Endodermal cell (in vitro differentiated cells): ENCODE results near the gene CCHCR1. TPM values are rescaled to one million over a fixed set of nuclear protein-coding genes. Genes with fewer than 3 reads are reported as not detected.

Experiments used
- DNase-seq: peaks from one replicate; pipeline ENCODE4 v3.0.0-alpha.2; 2017
- H3K27ac ChIP-seq: 2 replicates; pipeline ENCODE4 v1.5.1; 2013; ENCODE audit warnings: mild to moderate bottlenecking, low read depth, low read length, moderate library complexity
- H3K27me3 ChIP-seq: 2 replicates; pipeline ENCODE4 v1.6.1; 2013; ENCODE audit warnings: mild to moderate bottlenecking, low read length, moderate library complexity; ENCODE audit not compliant: insufficient read depth, control insufficient read depth, poor library complexity, severe bottlenecking
- H3K36me3 ChIP-seq: 2 replicates; pipeline ENCODE4 v1.7.0; 2013; ENCODE audit warnings: mild to moderate bottlenecking, low read length, moderate library complexity; ENCODE audit not compliant: control insufficient read depth, insufficient read depth
- H3K4me1 ChIP-seq: one replicate; pipeline ENCODE4 v1.7.0; 2013; ENCODE audit warnings: low read length; ENCODE audit not compliant: control insufficient read depth, insufficient read depth
- H3K4me3 ChIP-seq: 2 replicates; pipeline ENCODE4 v1.5.1; 2013; ENCODE audit warnings: mild to moderate bottlenecking, low read length, moderate library complexity
- H3K9ac ChIP-seq: 2 replicates; pipeline ENCODE4 v1.6.1; 2013; ENCODE audit warnings: mild to moderate bottlenecking, low read length, moderate library complexity; ENCODE audit not compliant: poor library complexity, severe bottlenecking; ENCODE audit errors: extremely low read depth
- H3K9me3 ChIP-seq: 2 replicates; pipeline ENCODE4 v1.6.1; 2013; ENCODE audit warnings: mild to moderate bottlenecking, low read length, moderate library complexity; ENCODE audit not compliant: control insufficient read depth
- H3K27ac Mint-ChIP-seq: 2 replicates; pipeline ENCODE4 v1.8.0; 2020; ENCODE audit warnings: mixed read lengths
- H3K27me3 Mint-ChIP-seq: 2 replicates; pipeline ENCODE4 v1.8.0; 2021; ENCODE audit warnings: mild to moderate bottlenecking, mixed read lengths; ENCODE audit not compliant: insufficient read depth
- H3K36me3 Mint-ChIP-seq: 2 replicates; pipeline ENCODE4 v1.8.0; 2020; ENCODE audit warnings: low read depth, mixed read lengths
- H3K4me1 Mint-ChIP-seq: 2 replicates; pipeline ENCODE4 v1.8.0; 2020; ENCODE audit warnings: mixed read lengths
- H3K4me3 Mint-ChIP-seq: 2 replicates; pipeline ENCODE4 v1.8.0; 2020; ENCODE audit warnings: mild to moderate bottlenecking, moderate library complexity, mixed read lengths
- H3K9me3 Mint-ChIP-seq: 2 replicates; pipeline ENCODE4 v1.8.0; 2020; ENCODE audit warnings: mild to moderate bottlenecking, mixed read lengths
- WGBS, 2 experiments: methylation state at CpG; one replicate each; pipeline versions ENCODE4 v1.1.5 to v1.1.7; 2013; ENCODE audit warnings: missing lambda C conversion rate in 2 of 2, mixed read lengths in 1 of 2; ENCODE audit not compliant: insufficient coverage in 1 of 2, insufficient read length in 1 of 2; 5-methylcytosine and 5-hydroxymethylcytosine counted together
- total RNA-seq, 2 donors: library from RNA; stranded (reverse); fragmentation: NEBNext Ultra II Directional in 1 of 2; extraction: Animal tissue kit (Norgen Biotek cat#: 25700) in 1 of 2; gene quantifications; 2 replicates in 1 of 2; 3 replicates in 1 of 2; pipeline ENCODE4 v1.2.1, GENCODE V29; 2021
- TF ChIP-seq, protein P1 (sequence below): fragments of 200-600 bp; sonication (generic); conservative IDR thresholded peaks from 2 replicates; pipeline ENCODE4 v1.5.0; 2021; ENCODE audit warnings: antibody characterized with exemption, mild to moderate bottlenecking

CCHCR1 gene
- total RNA-seq, 2 donors from 2014 or later: 56.5 to 73.6 TPM

DNA sequence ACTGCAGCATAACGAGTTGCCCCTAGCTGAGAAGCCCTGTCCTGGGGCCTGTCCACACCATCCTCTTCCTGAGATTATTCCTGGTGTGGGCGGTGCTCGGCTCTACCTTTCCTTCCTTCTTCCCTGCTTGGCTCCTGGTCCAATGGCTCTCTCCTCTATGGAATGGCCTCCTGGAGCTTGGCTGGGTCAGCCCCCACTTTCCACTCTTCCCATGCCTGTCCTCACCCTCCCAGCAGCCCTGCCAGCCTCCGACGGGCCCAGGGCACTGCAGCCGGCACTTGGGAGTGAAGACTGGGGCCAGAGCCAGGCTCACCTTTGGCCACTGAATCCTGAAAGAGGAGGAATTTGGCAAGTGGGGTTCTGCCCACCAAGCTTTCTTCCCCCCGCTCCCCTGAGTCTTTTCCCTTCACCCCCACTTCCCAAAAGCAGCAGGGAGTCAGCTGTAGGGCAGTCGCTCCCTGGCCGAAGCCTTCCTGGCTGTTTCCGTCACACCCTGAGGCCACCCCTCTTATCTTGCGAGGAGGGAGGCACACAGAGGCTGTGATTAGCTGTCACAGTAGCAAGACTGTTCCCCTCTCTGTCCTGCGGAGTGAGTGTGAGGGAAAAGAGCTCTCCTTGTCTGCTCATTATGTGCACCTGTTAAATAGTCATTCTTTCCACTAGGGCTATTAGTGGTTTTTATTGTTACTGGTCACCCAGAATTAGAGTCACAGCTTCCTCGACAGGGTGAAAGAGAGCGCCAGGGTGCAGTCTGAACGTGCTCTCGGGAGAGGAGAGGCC, 31.0 kb downstream of the CCHCR1 start:
- H3K4me1 Mint-ChIP-seq: peaks cover 43% of the 10 kb centered on the region
- Histone ChIP-seq H3K36me3 (no peaks in the 10 kb centered on the region), H3K27me3 (no peaks in the 10 kb centered on the region), H3K9me3 (no peaks in the 10 kb centered on the region), H3K4me1 (peaks cover 19% of the 10 kb centered on the region), H3K27ac (no peak overlapping the region), H3K4me3 (no peak overlapping the region), H3K9ac (no peak overlapping the region)
- TF ChIP-seq, protein P1, sequence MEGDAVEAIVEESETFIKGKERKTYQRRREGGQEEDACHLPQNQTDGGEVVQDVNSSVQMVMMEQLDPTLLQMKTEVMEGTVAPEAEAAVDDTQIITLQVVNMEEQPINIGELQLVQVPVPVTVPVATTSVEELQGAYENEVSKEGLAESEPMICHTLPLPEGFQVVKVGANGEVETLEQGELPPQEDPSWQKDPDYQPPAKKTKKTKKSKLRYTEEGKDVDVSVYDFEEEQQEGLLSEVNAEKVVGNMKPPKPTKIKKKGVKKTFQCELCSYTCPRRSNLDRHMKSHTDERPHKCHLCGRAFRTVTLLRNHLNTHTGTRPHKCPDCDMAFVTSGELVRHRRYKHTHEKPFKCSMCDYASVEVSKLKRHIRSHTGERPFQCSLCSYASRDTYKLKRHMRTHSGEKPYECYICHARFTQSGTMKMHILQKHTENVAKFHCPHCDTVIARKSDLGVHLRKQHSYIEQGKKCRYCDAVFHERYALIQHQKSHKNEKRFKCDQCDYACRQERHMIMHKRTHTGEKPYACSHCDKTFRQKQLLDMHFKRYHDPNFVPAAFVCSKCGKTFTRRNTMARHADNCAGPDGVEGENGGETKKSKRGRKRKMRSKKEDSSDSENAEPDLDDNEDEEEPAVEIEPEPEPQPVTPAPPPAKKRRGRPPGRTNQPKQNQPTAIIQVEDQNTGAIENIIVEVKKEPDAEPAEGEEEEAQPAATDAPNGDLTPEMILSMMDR: no peak
- WGBS, 2 experiments: 81 to 85% methylated on average over 13 to 15 of the region's 16 CpGs
- DNase-seq: peak; percentile 71
- H3K9me3 Mint-ChIP-seq: no peaks in the 10 kb centered on the region
- no peak overlapping the region for H3K27ac Mint-ChIP-seq
- H3K4me3 Mint-ChIP-seq: no peak overlapping the region
- no peaks in the 10 kb centered on the region for H3K36me3 Mint-ChIP-seq
- peaks cover 4% of the 10 kb centered on the region for H3K27me3 Mint-ChIP-seq

DNA sequence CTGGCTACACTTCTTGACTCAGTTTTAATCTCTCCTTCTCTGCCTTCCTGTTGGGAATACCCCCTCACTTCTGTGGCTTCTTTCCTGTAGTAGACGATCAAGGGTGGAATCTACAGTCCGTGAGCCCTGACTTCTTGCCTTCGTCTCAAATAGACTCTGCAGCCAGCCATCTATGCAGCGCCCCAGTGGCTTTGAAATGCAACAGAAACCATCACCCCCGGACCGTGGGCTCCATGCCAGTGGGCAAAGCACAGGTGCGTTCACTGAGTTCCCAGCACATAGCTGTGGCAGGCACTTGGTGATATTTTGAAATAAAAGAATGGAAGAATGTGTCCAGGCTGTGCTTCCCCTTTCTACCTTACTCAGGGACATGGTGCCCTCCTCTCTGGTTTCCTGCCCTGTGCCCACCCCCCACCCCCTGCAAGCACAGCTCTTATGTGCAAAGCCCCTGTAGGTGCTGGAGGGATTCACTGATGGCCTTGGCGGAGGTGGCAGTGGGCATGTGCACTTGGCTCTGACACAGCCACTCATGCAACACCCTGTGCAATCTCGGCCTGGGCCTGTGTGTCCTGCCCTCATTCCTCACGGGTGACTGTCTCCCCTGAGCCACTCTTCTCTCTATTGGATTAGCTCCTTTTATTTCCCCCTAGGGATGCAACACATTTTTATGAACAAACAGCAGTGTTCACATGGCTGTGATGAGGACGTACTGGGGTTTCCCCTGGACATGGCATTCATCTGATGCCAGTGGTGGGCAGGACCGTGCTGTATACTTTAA, 31.8 kb downstream of the CCHCR1 start:
- Mint-ChIP-seq H3K27me3 (peaks cover 4% of the 10 kb centered on the region), H3K9me3 (no peaks in the 10 kb centered on the region), H3K36me3 (no peaks in the 10 kb centered on the region), H3K4me1 (peaks cover 42% of the 10 kb centered on the region), H3K27ac (no peak overlapping the region), H3K4me3 (no peak overlapping the region)
- peaks cover 19% of the 10 kb centered on the region for H3K4me1 ChIP-seq
- WGBS, 2 experiments: 93 to 95% methylated on average over 10 to 12 of the region's 12 CpGs
- H3K27me3 ChIP-seq: no peaks in the 10 kb centered on the region
- no peak overlapping the region for H3K27ac ChIP-seq
- TF ChIP-seq, protein P1: no peak
- no peak for DNase-seq
- no peaks in the 10 kb centered on the region for H3K36me3 ChIP-seq
- no peak overlapping the region for H3K9ac ChIP-seq
- no peaks in the 10 kb centered on the region for H3K9me3 ChIP-seq
- H3K4me3 ChIP-seq: no peak overlapping the region

DNA sequence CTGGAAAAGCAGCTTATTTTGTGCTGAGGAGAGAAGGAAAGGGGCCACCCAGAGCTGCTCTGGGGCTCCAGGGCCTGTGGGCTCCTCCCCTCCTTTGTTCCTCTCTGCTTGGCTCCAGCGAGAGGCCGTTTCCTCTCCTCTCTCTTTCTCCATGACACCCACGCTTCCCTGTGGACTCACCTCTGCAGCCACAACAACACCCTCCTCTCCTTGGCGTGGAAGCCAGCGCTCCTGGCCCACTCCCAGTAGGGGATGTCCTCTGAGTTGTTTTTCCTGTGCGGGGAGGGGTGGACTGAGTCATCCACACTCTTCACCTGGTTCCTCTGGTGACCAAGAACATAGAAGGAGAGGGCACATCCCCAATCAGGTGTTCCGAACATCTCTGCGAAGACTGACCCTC, 32.4 kb downstream of the CCHCR1 start:
- peaks cover 42% of the 10 kb centered on the region for H3K4me1 Mint-ChIP-seq
- H3K9me3 Mint-ChIP-seq: no peaks in the 10 kb centered on the region
- Histone ChIP-seq H3K27ac (no peak overlapping the region), H3K36me3 (no peaks in the 10 kb centered on the region), H3K4me3 (no peak overlapping the region), H3K4me1 (peaks cover 19% of the 10 kb centered on the region), H3K27me3 (no peaks in the 10 kb centered on the region), H3K9me3 (no peaks in the 10 kb centered on the region), H3K9ac (no peak overlapping the region)
- peak overlapping the region; percentile 87 for H3K27ac Mint-ChIP-seq
- H3K36me3 Mint-ChIP-seq: no peaks in the 10 kb centered on the region
- 72 to 95% methylated on average over 2 to 8 of the region's 8 CpGs for WGBS, 2 experiments
- peak; percentile 67 for DNase-seq
- TF ChIP-seq, protein P1: no peak
- H3K4me3 Mint-ChIP-seq: no peak overlapping the region
- H3K27me3 Mint-ChIP-seq: peaks cover 4% of the 10 kb centered on the region
